Kidney (tissue), 14 donors: ENCODE data around the gene KCNK1. TPM values are rescaled to one million over a fixed set of nuclear protein-coding genes. Genes with fewer than 3 reads are reported as not detected.

Source experiments
- DNase-seq, 5 donors: peaks; one replicate each; pipeline ENCODE4 v3.0.0-alpha.2; 2013 to 2020
- FAIRE-seq: peaks from 2 replicates; lab custom pipeline; 2012; peaks lifted over from hg19 to GRCh38; lab: Jason Lieb, UNC
- H3K27ac ChIP-seq, 2 donors: one replicate each; pipeline ENCODE4 v1.7.0; 2013; ENCODE audit warnings: low read depth in 2 of 2, low read length in 2 of 2, inconsistent platforms in 1 of 2
- H3K27me3 ChIP-seq: one replicate; pipeline ENCODE4 v1.7.1; 2013; ENCODE audit warnings: low read length, inconsistent platforms; ENCODE audit not compliant: control insufficient read depth, insufficient read depth
- H3K36me3 ChIP-seq, 3 donors: one replicate each; pipeline versions ENCODE4 v1.7.0 to v1.7.1; 2013; ENCODE audit warnings: low read length in 3 of 3, control low read depth in 1 of 3, inconsistent platforms in 1 of 3; ENCODE audit not compliant: insufficient read depth in 3 of 3, control insufficient read depth in 2 of 3
- H3K4me1 ChIP-seq, 3 donors: one replicate each; pipeline versions ENCODE4 v1.7.0 to v1.7.1; 2013; ENCODE audit warnings: low read length in 3 of 3, inconsistent platforms in 1 of 3, low read depth in 1 of 3; ENCODE audit not compliant: control insufficient read depth in 2 of 3, insufficient read depth in 2 of 3
- H3K4me3 ChIP-seq, 3 donors: one replicate each; pipeline versions ENCODE4 v1.7.0 to v1.8.1; 2013; ENCODE audit warnings: low read length in 3 of 3, control low read depth in 1 of 3, inconsistent platforms in 1 of 3
- H3K9ac ChIP-seq, 3 donors: one replicate each; pipeline versions ENCODE4 v1.7.0 to v1.7.1; 2013; ENCODE audit warnings: low read length in 3 of 3, control low read depth in 1 of 3, inconsistent platforms in 1 of 3
- H3K9me3 ChIP-seq, 3 donors: one replicate each; pipeline versions ENCODE4 v1.7.0 to v1.7.1; 2013; ENCODE audit warnings: low read length in 3 of 3, control low read depth in 1 of 3, inconsistent platforms in 1 of 3; ENCODE audit not compliant: control insufficient read depth in 2 of 3, insufficient read depth in 1 of 3
- intact Hi-C: fragments of 100-400 bp; cut with DNase I; formaldehyde crosslinking; loops from one replicate; pipeline ENCODE4 v1.11.1; 2022
- polyA plus RNA-seq: library from polyadenylated mRNA; stranded (reverse); fragments of 350-450 nt; fragmentation: Illumina TruSeq; extraction: RNeasy Lipid Tissue Mini Kit (QIAGEN cat#74804); gene quantifications from one replicate; pipeline ENCODE4 v1.2.3, GENCODE V29; 2014; ENCODE audit warnings: low read depth, low replicate concordance; ENCODE audit not compliant: insufficient read depth
- total RNA-seq: library from RNA; stranded (reverse); fragmentation: NEBNext Ultra II Directional; extraction: Animal tissue kit (Norgen Biotek cat#: 25700); gene quantifications from one replicate; pipeline ENCODE4 v1.2.1, GENCODE V29; 2021
- TF ChIP-seq, protein P1 (sequence below): IDR thresholded peaks from 3 replicates; pipeline ENCODE4 v1.5.1; 2012; ENCODE audit warnings: mild to moderate bottlenecking, moderate library complexity, borderline replicate concordance; ENCODE audit not compliant: insufficient read depth; ENCODE audit errors: extremely low read depth
- donor health status: control.
- donor health status: control.
- donor health status: control.
- donor health status: control.
- donor health status: control.
- donor health status: DM: yes; HTN: yes; CAD: no.
- donor health status: Normal renal cell carcinoma (clear cell type).

KCNK1 gene
- total and polyA plus RNA-seq, 2 donors from 2014 or later: 10.0 to 10.7 TPM

DNA sequence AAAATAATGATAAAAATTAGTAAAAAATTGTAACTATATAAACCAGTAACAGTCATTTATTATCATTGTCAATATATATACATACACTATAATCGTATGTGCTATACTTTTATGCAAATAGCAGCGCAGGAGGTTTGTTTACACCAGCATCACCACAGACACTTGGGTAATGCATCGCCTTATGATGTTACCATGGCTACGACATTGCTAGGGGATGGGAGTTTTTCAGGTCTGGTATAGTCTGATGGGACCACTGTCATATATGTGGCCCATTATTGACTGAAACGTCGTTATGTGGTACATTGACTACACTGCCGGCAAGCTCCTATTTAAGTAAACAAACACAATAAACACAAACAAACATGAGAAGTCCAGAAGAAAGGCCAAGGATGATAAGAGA is 45.6 kb downstream of the KCNK1 start:
- DNase-seq: no peak
- TF ChIP-seq, protein P1, sequence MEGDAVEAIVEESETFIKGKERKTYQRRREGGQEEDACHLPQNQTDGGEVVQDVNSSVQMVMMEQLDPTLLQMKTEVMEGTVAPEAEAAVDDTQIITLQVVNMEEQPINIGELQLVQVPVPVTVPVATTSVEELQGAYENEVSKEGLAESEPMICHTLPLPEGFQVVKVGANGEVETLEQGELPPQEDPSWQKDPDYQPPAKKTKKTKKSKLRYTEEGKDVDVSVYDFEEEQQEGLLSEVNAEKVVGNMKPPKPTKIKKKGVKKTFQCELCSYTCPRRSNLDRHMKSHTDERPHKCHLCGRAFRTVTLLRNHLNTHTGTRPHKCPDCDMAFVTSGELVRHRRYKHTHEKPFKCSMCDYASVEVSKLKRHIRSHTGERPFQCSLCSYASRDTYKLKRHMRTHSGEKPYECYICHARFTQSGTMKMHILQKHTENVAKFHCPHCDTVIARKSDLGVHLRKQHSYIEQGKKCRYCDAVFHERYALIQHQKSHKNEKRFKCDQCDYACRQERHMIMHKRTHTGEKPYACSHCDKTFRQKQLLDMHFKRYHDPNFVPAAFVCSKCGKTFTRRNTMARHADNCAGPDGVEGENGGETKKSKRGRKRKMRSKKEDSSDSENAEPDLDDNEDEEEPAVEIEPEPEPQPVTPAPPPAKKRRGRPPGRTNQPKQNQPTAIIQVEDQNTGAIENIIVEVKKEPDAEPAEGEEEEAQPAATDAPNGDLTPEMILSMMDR: no peak
- no peak overlapping the region for H3K27ac ChIP-seq

DNA sequence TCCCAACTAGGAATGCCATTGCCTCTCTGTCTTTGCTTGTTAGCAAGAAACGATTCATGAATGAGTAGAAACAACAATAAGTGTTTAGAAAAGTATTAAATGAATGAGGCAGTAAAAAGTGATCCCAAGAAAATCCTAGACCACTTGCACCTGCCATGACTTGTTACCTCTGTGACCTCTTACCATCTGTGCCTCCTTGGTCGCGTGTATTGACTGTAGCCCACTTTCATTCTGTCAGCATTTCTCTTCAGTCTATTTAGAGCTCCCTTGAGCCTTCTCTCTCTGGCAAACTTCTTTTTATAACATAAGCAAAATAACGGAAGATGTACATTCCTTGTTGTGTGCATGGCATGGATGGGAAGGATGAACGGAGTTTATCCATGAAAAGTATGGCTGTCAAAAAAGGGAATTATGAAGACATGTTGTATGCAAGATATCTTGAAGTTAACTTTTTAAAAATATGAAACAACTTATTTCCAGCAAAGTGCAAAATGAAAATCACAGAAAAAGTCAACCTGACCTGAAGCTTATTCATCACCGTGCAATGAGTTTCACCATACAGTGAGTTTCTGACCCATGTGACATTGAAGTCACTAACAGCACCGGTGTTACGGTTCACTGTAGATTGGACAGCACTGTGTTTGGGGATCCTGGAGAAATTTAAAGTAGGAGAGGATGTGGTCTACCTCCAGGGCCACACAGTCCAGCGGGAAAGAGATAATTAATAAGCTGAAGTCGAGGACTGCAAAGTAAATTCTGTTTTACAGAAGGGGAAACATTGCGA is 47.7 kb downstream of the KCNK1 start:
- Histone ChIP-seq H3K27me3 (no peaks in the 10 kb centered on the region), H3K27ac (no peak overlapping the region), H3K36me3 (no peaks in the 10 kb centered on the region), H3K9ac (no peak overlapping the region), H3K4me3 (no peak overlapping the region), H3K4me1 (no peaks in the 10 kb centered on the region), H3K9me3 (no peaks in the 10 kb centered on the region)
- FAIRE-seq (no peak), DNase-seq (no peak)
- intact Hi-C loops: no loop called here
- TF ChIP-seq, protein P1: no peak

More for the DNA sequence above, 45.6 kb downstream of the KCNK1 start:
- Histone ChIP-seq H3K36me3 (no peaks in the 10 kb centered on the region), H3K9ac (no peak overlapping the region), H3K4me1 (no peaks in the 10 kb centered on the region), H3K4me3 (no peak overlapping the region), H3K9me3 (no peaks in the 10 kb centered on the region), H3K27me3 (no peaks in the 10 kb centered on the region)
- intact Hi-C loops: no loop called here
- FAIRE-seq: no peak

DNA sequence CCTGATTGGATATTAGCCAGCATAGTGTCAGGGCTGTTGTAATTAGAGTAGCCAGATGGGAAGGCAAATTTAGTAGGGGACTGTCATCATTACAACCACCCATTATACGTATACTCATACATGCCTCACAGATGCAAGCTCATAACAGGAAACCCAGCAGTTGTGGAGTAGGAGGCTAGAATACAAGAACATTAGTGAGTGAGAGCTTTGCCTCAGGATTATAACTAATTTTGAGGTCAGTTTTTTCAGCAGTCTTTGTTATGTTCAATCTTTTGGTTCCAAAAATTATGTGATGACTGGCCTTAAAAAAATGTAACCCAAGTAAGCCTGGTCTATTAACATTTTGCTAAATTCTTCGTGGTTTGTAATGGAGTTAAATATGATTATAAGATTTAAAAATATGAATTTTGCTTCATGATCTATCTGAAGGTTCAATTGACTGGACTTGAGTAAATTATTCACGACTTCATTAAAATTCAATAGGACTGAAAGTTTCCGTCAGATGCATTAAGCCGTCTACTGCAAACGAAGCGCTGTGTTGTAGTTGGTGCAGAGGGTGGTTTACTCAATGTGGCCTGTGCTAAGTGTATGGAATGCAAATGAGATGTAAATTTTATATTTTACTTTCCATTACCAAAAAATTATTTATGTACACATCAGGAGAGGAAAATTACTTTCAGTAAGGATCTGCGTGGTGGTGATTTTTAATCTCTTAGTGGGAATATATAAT is 48.8 kb downstream of the KCNK1 start:
- H3K9me3 ChIP-seq: no peaks in the 10 kb centered on the region
- H3K36me3 ChIP-seq: no peaks in the 10 kb centered on the region
- no peaks in the 10 kb centered on the region for H3K27me3 ChIP-seq
- intact Hi-C loops: no loop called here
- H3K27ac ChIP-seq: no peak overlapping the region
- no peak overlapping the region for H3K9ac ChIP-seq
- FAIRE-seq: no peak
- no peaks in the 10 kb centered on the region for H3K4me1 ChIP-seq
- no peak for DNase-seq
- no peak overlapping the region for H3K4me3 ChIP-seq
- TF ChIP-seq, protein P1: no peak
